SK-N-SH treated with all-trans-retinoic acid at 6 μM for 48 hours (cell line): ENCODE results near the gene ULK1.

Experiments
- ARNTL ChIP-seq: fragments of 450-650 bp; formaldehyde crosslinking; IDR thresholded peaks from 2 replicates; pipeline ENCODE4 v1.5.0; 2020; ENCODE audit warnings: low read depth, mild to moderate bottlenecking, moderate library complexity, borderline replicate concordance
- BACH2 ChIP-seq: fragments of 250-450 bp; sonication (Bioruptor Pico); IDR thresholded peaks from 2 replicates; pipeline ENCODE4 v1.9.0; 2021; ENCODE audit warnings: mild to moderate bottlenecking, borderline replicate concordance
- CSDC2 ChIP-seq: fragments of 250-450 bp; sonication (Bioruptor Pico); IDR thresholded peaks from 2 replicates; pipeline ENCODE4 v1.5.0; 2020; ENCODE audit warnings: mild to moderate bottlenecking, moderate library complexity
- ISL1 ChIP-seq: fragments of 250-450 bp; sonication (Bioruptor Pico); IDR thresholded peaks from 2 replicates; pipeline ENCODE4 v2.1.2; 2022; ENCODE audit warnings: mild to moderate bottlenecking, moderate library complexity
- RARB ChIP-seq: fragments of 250-450 bp; sonication (Bioruptor Pico); IDR thresholded peaks from 2 replicates; pipeline ENCODE4 v1.8.0; 2021; ENCODE audit warnings: mild to moderate bottlenecking, moderate library complexity
- TOX ChIP-seq: fragments of 250-450 bp; sonication (Bioruptor Pico); IDR thresholded peaks from 2 replicates; pipeline ENCODE4 v1.8.0; 2021; ENCODE audit warnings: mild to moderate bottlenecking, moderate library complexity, borderline replicate concordance
- ZFP3 ChIP-seq: fragments of 250-450 bp; sonication (Bioruptor Pico); IDR thresholded peaks from 2 replicates; pipeline ENCODE4 v1.5.0; 2020; ENCODE audit warnings: mild to moderate bottlenecking, moderate library complexity
- ZNF565 ChIP-seq: fragments of 450-650 bp; formaldehyde crosslinking; conservative IDR thresholded peaks from 2 replicates; pipeline ENCODE4 v1.5.0; 2020; ENCODE audit warnings: low read depth, mild to moderate bottlenecking, moderate library complexity
- TF ChIP-seq, protein P1 (sequence below): fragments of 250-450 bp; sonication (Bioruptor Pico); IDR thresholded peaks from 2 replicates; pipeline ENCODE4 v1.5.1; 2021; ENCODE audit warnings: mild to moderate bottlenecking, moderate library complexity
- TF ChIP-seq, protein P2 (sequence below): fragments of 250-450 bp; sonication (Bioruptor Pico); IDR thresholded peaks from 2 replicates; pipeline ENCODE4 v1.8.0; 2020; ENCODE audit warnings: mild to moderate bottlenecking, moderate library complexity, borderline replicate concordance

DNA sequence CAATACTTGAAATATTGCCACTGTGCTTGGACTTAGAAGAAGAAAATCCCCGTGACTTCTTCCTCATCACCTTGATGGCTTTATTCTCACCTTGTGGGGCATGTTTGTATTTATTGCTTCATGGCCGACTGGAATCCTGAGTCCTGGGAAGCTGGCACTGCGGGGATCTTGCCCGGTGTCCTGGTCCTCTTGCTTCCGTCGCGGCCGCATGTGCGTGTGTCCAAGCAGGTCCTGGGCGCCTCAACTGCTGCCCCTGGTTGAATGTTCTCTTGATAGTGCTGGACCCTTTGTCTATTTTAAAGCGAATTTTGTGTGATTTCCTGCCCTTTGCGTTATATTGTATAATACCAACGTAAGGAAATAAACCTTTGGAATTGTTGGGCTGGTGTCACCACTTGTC lies 28.4 kb downstream of the ULK1 start:
- TF ChIP-seq, protein P1, sequence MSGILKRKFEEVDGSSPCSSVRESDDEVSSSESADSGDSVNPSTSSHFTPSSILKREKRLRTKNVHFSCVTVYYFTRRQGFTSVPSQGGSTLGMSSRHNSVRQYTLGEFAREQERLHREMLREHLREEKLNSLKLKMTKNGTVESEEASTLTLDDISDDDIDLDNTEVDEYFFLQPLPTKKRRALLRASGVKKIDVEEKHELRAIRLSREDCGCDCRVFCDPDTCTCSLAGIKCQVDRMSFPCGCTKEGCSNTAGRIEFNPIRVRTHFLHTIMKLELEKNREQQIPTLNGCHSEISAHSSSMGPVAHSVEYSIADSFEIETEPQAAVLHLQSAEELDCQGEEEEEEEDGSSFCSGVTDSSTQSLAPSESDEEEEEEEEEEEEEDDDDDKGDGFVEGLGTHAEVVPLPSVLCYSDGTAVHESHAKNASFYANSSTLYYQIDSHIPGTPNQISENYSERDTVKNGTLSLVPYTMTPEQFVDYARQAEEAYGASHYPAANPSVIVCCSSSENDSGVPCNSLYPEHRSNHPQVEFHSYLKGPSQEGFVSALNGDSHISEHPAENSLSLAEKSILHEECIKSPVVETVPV (CRISPR knock-in tag): no peak
- no peak for TF ChIP-seq RARB (CRISPR knock-in tag)
- no peak for TF ChIP-seq TOX (CRISPR knock-in tag)
- TF ChIP-seq, protein P2, sequence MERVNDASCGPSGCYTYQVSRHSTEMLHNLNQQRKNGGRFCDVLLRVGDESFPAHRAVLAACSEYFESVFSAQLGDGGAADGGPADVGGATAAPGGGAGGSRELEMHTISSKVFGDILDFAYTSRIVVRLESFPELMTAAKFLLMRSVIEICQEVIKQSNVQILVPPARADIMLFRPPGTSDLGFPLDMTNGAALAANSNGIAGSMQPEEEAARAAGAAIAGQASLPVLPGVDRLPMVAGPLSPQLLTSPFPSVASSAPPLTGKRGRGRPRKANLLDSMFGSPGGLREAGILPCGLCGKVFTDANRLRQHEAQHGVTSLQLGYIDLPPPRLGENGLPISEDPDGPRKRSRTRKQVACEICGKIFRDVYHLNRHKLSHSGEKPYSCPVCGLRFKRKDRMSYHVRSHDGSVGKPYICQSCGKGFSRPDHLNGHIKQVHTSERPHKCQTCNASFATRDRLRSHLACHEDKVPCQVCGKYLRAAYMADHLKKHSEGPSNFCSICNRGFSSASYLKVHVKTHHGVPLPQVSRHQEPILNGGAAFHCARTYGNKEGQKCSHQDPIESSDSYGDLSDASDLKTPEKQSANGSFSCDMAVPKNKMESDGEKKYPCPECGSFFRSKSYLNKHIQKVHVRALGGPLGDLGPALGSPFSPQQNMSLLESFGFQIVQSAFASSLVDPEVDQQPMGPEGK: no peak
- no peak for TF ChIP-seq ZNF565 (CRISPR knock-in tag)
- no peak for TF ChIP-seq CSDC2 (CRISPR knock-in tag)
- TF ChIP-seq ISL1 (CRISPR knock-in tag): no peak
- no peak for TF ChIP-seq ZFP3
- no peak for TF ChIP-seq BACH2 (CRISPR knock-in tag)
- no peak for TF ChIP-seq ARNTL
